ENCODE results near the gene IGF2BP2.

DNA sequence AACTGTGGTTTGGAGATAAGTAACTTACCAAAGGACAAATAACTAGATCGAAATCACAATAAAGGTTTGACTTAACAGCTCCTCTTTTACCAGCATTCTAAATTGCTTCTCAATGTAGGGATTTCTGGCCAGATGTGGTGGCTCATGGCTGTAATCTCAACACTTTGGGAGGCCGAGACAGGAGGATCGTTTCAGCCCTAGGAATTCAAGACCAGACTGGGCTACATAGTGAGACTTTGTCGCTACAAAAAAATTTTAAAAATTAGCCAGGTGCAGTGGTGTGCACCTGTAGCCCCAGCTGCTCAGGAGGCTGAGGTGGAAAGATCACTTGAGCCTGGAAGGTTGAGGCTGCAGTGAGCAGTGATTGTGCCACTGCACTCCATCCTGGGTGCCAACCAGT lies 17.4 kb upstream of the IGF2BP2 start:
- TF ChIP-seq, protein P1, sequence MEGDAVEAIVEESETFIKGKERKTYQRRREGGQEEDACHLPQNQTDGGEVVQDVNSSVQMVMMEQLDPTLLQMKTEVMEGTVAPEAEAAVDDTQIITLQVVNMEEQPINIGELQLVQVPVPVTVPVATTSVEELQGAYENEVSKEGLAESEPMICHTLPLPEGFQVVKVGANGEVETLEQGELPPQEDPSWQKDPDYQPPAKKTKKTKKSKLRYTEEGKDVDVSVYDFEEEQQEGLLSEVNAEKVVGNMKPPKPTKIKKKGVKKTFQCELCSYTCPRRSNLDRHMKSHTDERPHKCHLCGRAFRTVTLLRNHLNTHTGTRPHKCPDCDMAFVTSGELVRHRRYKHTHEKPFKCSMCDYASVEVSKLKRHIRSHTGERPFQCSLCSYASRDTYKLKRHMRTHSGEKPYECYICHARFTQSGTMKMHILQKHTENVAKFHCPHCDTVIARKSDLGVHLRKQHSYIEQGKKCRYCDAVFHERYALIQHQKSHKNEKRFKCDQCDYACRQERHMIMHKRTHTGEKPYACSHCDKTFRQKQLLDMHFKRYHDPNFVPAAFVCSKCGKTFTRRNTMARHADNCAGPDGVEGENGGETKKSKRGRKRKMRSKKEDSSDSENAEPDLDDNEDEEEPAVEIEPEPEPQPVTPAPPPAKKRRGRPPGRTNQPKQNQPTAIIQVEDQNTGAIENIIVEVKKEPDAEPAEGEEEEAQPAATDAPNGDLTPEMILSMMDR (conservative IDR thresholded peaks at IDR 0.05; ENCODE audit: low read depth, low read length), result no peak
- TF ChIP-seq POLR2A (IDR thresholded peaks at IDR 0.05; ENCODE audit: low read depth, low read length) (no peak), FOS (IDR thresholded peaks at IDR 0.05; ENCODE audit: low read depth, low read length) (no peak), CHD1 (IDR thresholded peaks at IDR 0.05; ENCODE audit: low read depth, low read length) (no peak), RAD21 (IDR thresholded peaks at IDR 0.05; ENCODE audit: low read length) (no peak), RFX5 (IDR thresholded peaks at IDR 0.05; ENCODE audit: low read depth, low read length) (no peak), MXI1 (IDR thresholded peaks at IDR 0.05; ENCODE audit: borderline replicate concordance, low read depth, low read length) (no peak)
